ENCODE results near the gene CUTA. TPM values are rescaled to one million over a fixed set of nuclear protein-coding genes. Genes with fewer than 3 reads are reported as not detected.
A peak's percentile ranks its signal among the peaks of the same experiment; 100 is the strongest.

The CUTA gene
- total RNA-seq, 2 donors from 2014 or later, result 198 to 219 TPM

- H3K27ac ChIP-seq (ENCODE audit: low read depth, low read length), result peak overlapping the region; percentile 47
- peak overlapping the region; percentile 97 for H3K4me3 Mint-ChIP-seq
- H3K4me1 Mint-ChIP-seq, result peaks cover 53% of the 10 kb centered on the region
- H3K9me3 Mint-ChIP-seq, result no peaks in the 10 kb centered on the region
- H3K36me3 ChIP-seq (ENCODE audit: control insufficient read depth, insufficient read depth, low read length), result peaks cover 11% of the 10 kb centered on the region
- H3K4me1 ChIP-seq (ENCODE audit: control insufficient read depth, insufficient read depth, low read length), result peaks cover 4% of the 10 kb centered on the region
- TF ChIP-seq CTCF (conservative IDR thresholded peaks at IDR 0.05), result no peak
- DNase-seq, result no peak
- peak overlapping the region; percentile 78 for H3K4me3 ChIP-seq (ENCODE audit: low read length)
- H3K27me3 Mint-ChIP-seq (ENCODE audit: insufficient read depth), result no peaks in the 10 kb centered on the region
- no peaks in the 10 kb centered on the region for H3K27me3 ChIP-seq (ENCODE audit: control insufficient read depth, insufficient read depth, low read length, poor library complexity, severe bottlenecking)
- no peaks in the 10 kb centered on the region for H3K9me3 ChIP-seq (ENCODE audit: control insufficient read depth, low read length)
- no peak overlapping the region for H3K27ac Mint-ChIP-seq
- peaks cover 25% of the 10 kb centered on the region for H3K36me3 Mint-ChIP-seq (ENCODE audit: low read depth)
- no peak overlapping the region for H3K9ac ChIP-seq (ENCODE audit: extremely low read depth, low read length, poor library complexity, severe bottlenecking)
- 62 to 66% methylated on average over 5 to 6 of the region's 6 CpGs for WGBS, 2 experiments (ENCODE audit: insufficient coverage in 1 of 2, insufficient read length in 1 of 2)
These were observed 2.8 kb upstream of the CUTA start for GRCh38 chr6:33420491-33421343.

- Mint-ChIP-seq H3K4me3 (peak within 1 kb of the TSS; percentile 97), H3K36me3 (ENCODE audit: low read depth) (peaks cover 32% of the 10 kb centered on the region), H3K9me3 (no peaks in the 10 kb centered on the region), H3K27ac (peak within 1 kb of the TSS; percentile 98), H3K4me1 (peaks cover 50% of the 10 kb centered on the region), H3K27me3 (ENCODE audit: insufficient read depth) (no peaks in the 10 kb centered on the region)
- no peaks in the 10 kb centered on the region for H3K9me3 ChIP-seq (ENCODE audit: control insufficient read depth, low read length)
- peaks cover 20% of the 10 kb centered on the region for H3K36me3 ChIP-seq (ENCODE audit: control insufficient read depth, insufficient read depth, low read length)
- peak within 1 kb of the TSS; percentile 97 for H3K4me3 ChIP-seq (ENCODE audit: low read length)
- no peak within 1 kb of the TSS for H3K9ac ChIP-seq (ENCODE audit: extremely low read depth, low read length, poor library complexity, severe bottlenecking)
- no peaks in the 10 kb centered on the region for H3K27me3 ChIP-seq (ENCODE audit: control insufficient read depth, insufficient read depth, low read length, poor library complexity, severe bottlenecking)
- H3K27ac ChIP-seq (ENCODE audit: low read depth, low read length), result peak within 1 kb of the TSS; percentile 85
- peak; percentile 84 for DNase-seq
- H3K4me1 ChIP-seq (ENCODE audit: control insufficient read depth, insufficient read depth, low read length), result peaks cover 4% of the 10 kb centered on the region
- WGBS, 2 experiments (ENCODE audit: insufficient coverage in 1 of 2, insufficient read length in 1 of 2), result 0 to 2% methylated on average over 6 to 15 of the region's 22 CpGs
- no peak for TF ChIP-seq CTCF (conservative IDR thresholded peaks at IDR 0.05)
These were observed 1.9 kb upstream of the CUTA start, which contains the start of gene SYNGAP1 for GRCh38 chr6:33419580-33420490. Gene SYNGAP1 (plus strand): TSS chr6:33420065. CDS start chr6:33420265, 200 bp downstream.

GRCh38 chr6:33418690-33419291 is 884 bp upstream of the CUTA start:
- peaks cover 4% of the 10 kb centered on the region for H3K4me1 ChIP-seq (ENCODE audit: control insufficient read depth, insufficient read depth, low read length)
- peaks cover 42% of the 10 kb centered on the region for H3K4me1 Mint-ChIP-seq
- H3K9me3 Mint-ChIP-seq, result no peaks in the 10 kb centered on the region
- no peak for TF ChIP-seq CTCF (conservative IDR thresholded peaks at IDR 0.05)
- peak overlapping the region; percentile 98 for H3K27ac Mint-ChIP-seq
- no peak for DNase-seq
- peaks cover 30% of the 10 kb centered on the region for H3K36me3 ChIP-seq (ENCODE audit: control insufficient read depth, insufficient read depth, low read length)
- H3K27me3 Mint-ChIP-seq (ENCODE audit: insufficient read depth), result no peaks in the 10 kb centered on the region
- no peaks in the 10 kb centered on the region for H3K27me3 ChIP-seq (ENCODE audit: control insufficient read depth, insufficient read depth, low read length, poor library complexity, severe bottlenecking)
- H3K4me3 ChIP-seq (ENCODE audit: low read length), result peak overlapping the region; percentile 97
- peak overlapping the region; percentile 85 for H3K27ac ChIP-seq (ENCODE audit: low read depth, low read length)
- peak overlapping the region; percentile 9 for H3K9ac ChIP-seq (ENCODE audit: extremely low read depth, low read length, poor library complexity, severe bottlenecking)
- no peaks in the 10 kb centered on the region for H3K9me3 ChIP-seq (ENCODE audit: control insufficient read depth, low read length)
- peak overlapping the region; percentile 97 for H3K4me3 Mint-ChIP-seq
- WGBS, 2 experiments (ENCODE audit: insufficient coverage in 1 of 2, insufficient read length in 1 of 2), result 33% methylated on average over 6 to 8 of the region's 8 CpGs
- H3K36me3 Mint-ChIP-seq (ENCODE audit: low read depth), result peaks cover 34% of the 10 kb centered on the region
